ENCODE data around the gene SPAG9. TPM values are rescaled to one million over a fixed set of nuclear protein-coding genes. Genes with fewer than 3 reads are reported as not detected.

SPAG9 gene
- total RNA-seq, 1 experiment from 2014 or later: 130 TPM

GRCh38 chr17:51029142-51029541 lies 91.5 kb downstream of the SPAG9 start:
- Mint-ChIP-seq H3K27me3 (ENCODE audit: insufficient read depth, unreplicated experiment) (no peaks in the 10 kb centered on the region), H3K27ac (ENCODE audit: unreplicated experiment) (no peak overlapping the region), H3K9me3 (ENCODE audit: unreplicated experiment) (no peaks in the 10 kb centered on the region), H3K4me3 (ENCODE audit: unreplicated experiment) (no peak overlapping the region), H3K36me3 (ENCODE audit: insufficient read depth, unreplicated experiment) (peaks cover 35% of the 10 kb centered on the region), H3K4me1 (ENCODE audit: low read depth, unreplicated experiment) (no peaks in the 10 kb centered on the region)
- intact Hi-C loops (cut with micrococcal nuclease; ENCODE audit: unreplicated experiment): no loop called here
- no peaks in the 10 kb centered on the region; the same call in 1 of the 2 replicates for H3K36me3 ChIP-seq (ENCODE audit: control insufficient read depth, insufficient read depth, low read length)
- POLR2A ChIA-PET: no interaction called here
- CTCF ChIA-PET: no interaction called here
- DNase-seq: no peak
- H3K4me1 ChIP-seq: no peaks in the 10 kb centered on the region
- H3K27me3 ChIP-seq (replicated peaks; ENCODE audit: control insufficient read depth, insufficient read depth, low read length): no peaks in the 10 kb centered on the region
- TF ChIP-seq CTCF (IDR thresholded peaks at IDR 0.05; ENCODE audit: insufficient read depth in 1 of 2, low read depth in 1 of 2, low read length in 1 of 2, severe bottlenecking in 1 of 2, unreplicated experiment in 1 of 2): no peak
- H3K4me3 ChIP-seq (ENCODE audit: low read depth, low read length): no peak overlapping the region
- BruUV-seq (replicated peaks): no TSS peak
- H3K9me3 ChIP-seq: no peaks in the 10 kb centered on the region

GRCh38 chr17:51028176-51028863 lies 92.3 kb downstream of the SPAG9 start:
- H3K4me1 Mint-ChIP-seq (ENCODE audit: low read depth, unreplicated experiment): no peaks in the 10 kb centered on the region
- Histone ChIP-seq H3K4me1 (no peaks in the 10 kb centered on the region), H3K36me3 (ENCODE audit: control insufficient read depth, insufficient read depth, low read length) (no peaks in the 10 kb centered on the region; the same call in 1 of the 2 replicates), H3K4me3 (ENCODE audit: low read depth, low read length) (no peak overlapping the region), H3K9me3 (no peaks in the 10 kb centered on the region), H3K27me3 (replicated peaks; ENCODE audit: control insufficient read depth, insufficient read depth, low read length) (no peaks in the 10 kb centered on the region)
- no peak overlapping the region for H3K4me3 Mint-ChIP-seq (ENCODE audit: unreplicated experiment)
- peaks cover 35% of the 10 kb centered on the region for H3K36me3 Mint-ChIP-seq (ENCODE audit: insufficient read depth, unreplicated experiment)
- TF ChIP-seq CTCF (IDR thresholded peaks at IDR 0.05; ENCODE audit: insufficient read depth in 1 of 2, low read depth in 1 of 2, low read length in 1 of 2, severe bottlenecking in 1 of 2, unreplicated experiment in 1 of 2): no peak
- ChIA-PET POLR2A (no interaction called here), CTCF (interaction anchor here (0.6 to 0.7 kb wide), 2 partner anchors 28 to 246 kb away, joined by 4 read pairs; no protein-coding TSS in a partner anchor)
- intact Hi-C loops (cut with micrococcal nuclease; ENCODE audit: unreplicated experiment): no loop called here
- no peaks in the 10 kb centered on the region for H3K9me3 Mint-ChIP-seq (ENCODE audit: unreplicated experiment)
- no peaks in the 10 kb centered on the region for H3K27me3 Mint-ChIP-seq (ENCODE audit: insufficient read depth, unreplicated experiment)
- no peak overlapping the region for H3K27ac Mint-ChIP-seq (ENCODE audit: unreplicated experiment)
- DNase-seq: no peak
- no TSS peak for BruUV-seq (replicated peaks)

- ChIA-PET POLR2A (no interaction called here), CTCF (no interaction called here)
- Mint-ChIP-seq H3K9me3 (ENCODE audit: unreplicated experiment) (no peaks in the 10 kb centered on the region), H3K27ac (ENCODE audit: unreplicated experiment) (no peak overlapping the region), H3K4me1 (ENCODE audit: low read depth, unreplicated experiment) (peaks cover 7% of the 10 kb centered on the region), H3K36me3 (ENCODE audit: insufficient read depth, unreplicated experiment) (peaks cover 53% of the 10 kb centered on the region), H3K27me3 (ENCODE audit: insufficient read depth, unreplicated experiment) (no peaks in the 10 kb centered on the region), H3K4me3 (ENCODE audit: unreplicated experiment) (no peak overlapping the region)
- Histone ChIP-seq H3K9me3 (no peaks in the 10 kb centered on the region), H3K4me1 (no peaks in the 10 kb centered on the region), H3K4me3 (ENCODE audit: low read depth, low read length) (no peak overlapping the region), H3K36me3 (ENCODE audit: control insufficient read depth, insufficient read depth, low read length) (peaks cover 1% of the 10 kb centered on the region; the same call in 1 of the 2 replicates), H3K27me3 (replicated peaks; ENCODE audit: control insufficient read depth, insufficient read depth, low read length) (no peaks in the 10 kb centered on the region)
- intact Hi-C loops (cut with micrococcal nuclease; ENCODE audit: unreplicated experiment): loop anchor here (5.0 kb wide), 1 partner anchor 39 kb away; no protein-coding TSS in a partner anchor
- no TSS peak for BruUV-seq (replicated peaks)
- DNase-seq: no peak
- no peak for TF ChIP-seq CTCF (IDR thresholded peaks at IDR 0.05; ENCODE audit: insufficient read depth in 1 of 2, low read depth in 1 of 2, low read length in 1 of 2, severe bottlenecking in 1 of 2, unreplicated experiment in 1 of 2)
Measured at GRCh38 chr17:51018541-51018940, 102.1 kb downstream of the SPAG9 start.
